BLaER1 (cell line): Measurements from ENCODE around the gene TBXAS1.

Source experiments
- H3K27ac ChIP-seq: shearing (Covaris generic); formaldehyde crosslinking; 2 replicates; pipeline ENCODE4 v1.8.1; 2022
- H3K27me3 ChIP-seq: shearing (Covaris generic); formaldehyde crosslinking; 2 replicates; pipeline ENCODE4 v1.8.1; 2022
- H3K36me3 ChIP-seq: shearing (Covaris generic); formaldehyde crosslinking; 2 replicates; pipeline ENCODE4 v1.8.1; 2022
- H3K4me1 ChIP-seq: shearing (Covaris generic); formaldehyde crosslinking; 2 replicates; pipeline ENCODE4 v1.8.1; 2022
- H3K4me2 ChIP-seq: shearing (Covaris generic); formaldehyde crosslinking; 2 replicates; pipeline ENCODE4 v1.8.1; 2022
- H3K4me3 ChIP-seq: shearing (Covaris generic); formaldehyde crosslinking; 2 replicates; pipeline ENCODE4 v1.8.1; 2022
- H3K9ac ChIP-seq: shearing (Covaris generic); formaldehyde crosslinking; 2 replicates; pipeline ENCODE4 v1.8.1; 2022
- H3K9me3 ChIP-seq: shearing (Covaris generic); formaldehyde crosslinking; 2 replicates; pipeline ENCODE4 v1.8.1; 2022
- H4K20me1 ChIP-seq: shearing (Covaris generic); formaldehyde crosslinking; 2 replicates; pipeline ENCODE4 v1.8.1; 2022
- Cebpa-rat ChIP-seq: shearing (Covaris generic); IDR thresholded peaks from 2 replicates; pipeline ENCODE4 v1.8.1; 2022

TBXAS1 gene

GRCh38 chr7:140003913-140004382, 174.9 kb downstream of the TBXAS1 start:
- Histone ChIP-seq H3K27ac (no peak overlapping the region), H3K4me2 (no peak overlapping the region), H3K36me3 (no peaks in the 10 kb centered on the region), H3K9ac (no peak overlapping the region), H4K20me1 (no peaks in the 10 kb centered on the region), H3K4me3 (no peak overlapping the region), H3K9me3 (no peaks in the 10 kb centered on the region), H3K27me3 (no peaks in the 10 kb centered on the region), H3K4me1 (no peaks in the 10 kb centered on the region)
- TF ChIP-seq Cebpa-rat = no peak

GRCh38 chr7:140004672-140005071, 175.6 kb downstream of the TBXAS1 start:
- H3K9me3 ChIP-seq = no peaks in the 10 kb centered on the region
- no peak overlapping the region for H3K4me2 ChIP-seq
- no peak overlapping the region for H3K9ac ChIP-seq
- no peaks in the 10 kb centered on the region for H3K36me3 ChIP-seq
- H3K27ac ChIP-seq = no peak overlapping the region
- no peaks in the 10 kb centered on the region for H3K27me3 ChIP-seq
- H4K20me1 ChIP-seq = no peaks in the 10 kb centered on the region
- H3K4me1 ChIP-seq = no peaks in the 10 kb centered on the region
- H3K4me3 ChIP-seq = no peak overlapping the region
- no peak for TF ChIP-seq Cebpa-rat

GRCh38 chr7:140005341-140005740, 176.3 kb downstream of the TBXAS1 start:
- no peak overlapping the region for H3K27ac ChIP-seq
- H3K36me3 ChIP-seq = no peaks in the 10 kb centered on the region
- H3K9ac ChIP-seq = no peak overlapping the region
- no peak overlapping the region for H3K4me2 ChIP-seq
- H4K20me1 ChIP-seq = no peaks in the 10 kb centered on the region
- no peaks in the 10 kb centered on the region for H3K27me3 ChIP-seq
- H3K9me3 ChIP-seq = no peaks in the 10 kb centered on the region
- H3K4me3 ChIP-seq = no peak overlapping the region
- no peaks in the 10 kb centered on the region for H3K4me1 ChIP-seq
- no peak for TF ChIP-seq Cebpa-rat

GRCh38 chr7:140005754-140006503, 176.9 kb downstream of the TBXAS1 start:
- no peaks in the 10 kb centered on the region for H3K27me3 ChIP-seq
- no peaks in the 10 kb centered on the region for H4K20me1 ChIP-seq
- no peak for TF ChIP-seq Cebpa-rat
- no peaks in the 10 kb centered on the region for H3K36me3 ChIP-seq
- no peak overlapping the region for H3K9ac ChIP-seq
- H3K4me3 ChIP-seq = no peak overlapping the region
- no peaks in the 10 kb centered on the region for H3K9me3 ChIP-seq
- no peaks in the 10 kb centered on the region for H3K4me1 ChIP-seq
- H3K27ac ChIP-seq = no peak overlapping the region
- H3K4me2 ChIP-seq = no peak overlapping the region

- no peaks in the 10 kb centered on the region for H3K9me3 ChIP-seq
- H4K20me1 ChIP-seq = no peaks in the 10 kb centered on the region
- H3K4me1 ChIP-seq = no peaks in the 10 kb centered on the region
- no peaks in the 10 kb centered on the region for H3K36me3 ChIP-seq
- H3K27me3 ChIP-seq = no peaks in the 10 kb centered on the region
- H3K4me2 ChIP-seq = no peak overlapping the region
- no peak overlapping the region for H3K9ac ChIP-seq
- no peak for TF ChIP-seq Cebpa-rat
- H3K27ac ChIP-seq = no peak overlapping the region
- H3K4me3 ChIP-seq = no peak overlapping the region
Measured at GRCh38 chr7:140006600-140006999, 177.5 kb downstream of the TBXAS1 start.

- 0 out of 2 replicates have a peak, but pooled peaks cover 2% of the 10 kb centered on the region for H3K4me1 ChIP-seq
- no peak overlapping the region for H3K9ac ChIP-seq
- H3K36me3 ChIP-seq = no peaks in the 10 kb centered on the region
- H3K27ac ChIP-seq = no peak overlapping the region
- no peak for TF ChIP-seq Cebpa-rat
- H3K9me3 ChIP-seq = no peaks in the 10 kb centered on the region
- no peak overlapping the region for H3K4me2 ChIP-seq
- no peaks in the 10 kb centered on the region for H3K27me3 ChIP-seq
- no peak overlapping the region for H3K4me3 ChIP-seq
- no peaks in the 10 kb centered on the region for H4K20me1 ChIP-seq
Measured at GRCh38 chr7:140007051-140007690, 178.1 kb downstream of the TBXAS1 start.

- Histone ChIP-seq H3K9me3 (no peaks in the 10 kb centered on the region), H3K4me2 (no peak overlapping the region), H4K20me1 (no peaks in the 10 kb centered on the region), H3K4me3 (no peak overlapping the region), H3K27ac (no peak overlapping the region), H3K4me1 (0 out of 2 replicates have a peak, but pooled peaks cover 6% of the 10 kb centered on the region), H3K27me3 (no peaks in the 10 kb centered on the region), H3K36me3 (no peaks in the 10 kb centered on the region), H3K9ac (no peak overlapping the region)
- no peak for TF ChIP-seq Cebpa-rat
Measured at GRCh38 chr7:140008755-140009610, 179.9 kb downstream of the TBXAS1 start.

GRCh38 chr7:140009735-140010134, 180.7 kb downstream of the TBXAS1 start:
- no peak for TF ChIP-seq Cebpa-rat
- H4K20me1 ChIP-seq = no peaks in the 10 kb centered on the region
- H3K4me3 ChIP-seq = no peak overlapping the region
- no peaks in the 10 kb centered on the region for H3K9me3 ChIP-seq
- no peak overlapping the region for H3K27ac ChIP-seq
- no peak overlapping the region for H3K4me2 ChIP-seq
- no peaks in the 10 kb centered on the region for H3K36me3 ChIP-seq
- 0 out of 2 replicates have a peak, but pooled peaks cover 6% of the 10 kb centered on the region for H3K4me1 ChIP-seq
- no peak overlapping the region for H3K9ac ChIP-seq
- no peaks in the 10 kb centered on the region for H3K27me3 ChIP-seq

- Histone ChIP-seq H3K9me3 (no peaks in the 10 kb centered on the region), H3K27me3 (no peaks in the 10 kb centered on the region), H3K27ac (no peak overlapping the region), H3K36me3 (no peaks in the 10 kb centered on the region), H3K4me2 (no peak overlapping the region), H3K4me1 (0 out of 2 replicates have a peak, but pooled peaks cover 6% of the 10 kb centered on the region), H3K4me3 (no peak overlapping the region), H3K9ac (no peak overlapping the region), H4K20me1 (no peaks in the 10 kb centered on the region)
- TF ChIP-seq Cebpa-rat = no peak
Measured at GRCh38 chr7:140010194-140010895, 181.3 kb downstream of the TBXAS1 start.
